ENCODE measurements around the gene PFKFB3. TPM values are rescaled to one million over a fixed set of nuclear protein-coding genes. Genes with fewer than 3 reads are reported as not detected.

PFKFB3 gene
- total and polyA plus RNA-seq, 2 of the 4 experiments (the other 2 are of a cell fraction): 34.1 to 45.5 TPM

DNA sequence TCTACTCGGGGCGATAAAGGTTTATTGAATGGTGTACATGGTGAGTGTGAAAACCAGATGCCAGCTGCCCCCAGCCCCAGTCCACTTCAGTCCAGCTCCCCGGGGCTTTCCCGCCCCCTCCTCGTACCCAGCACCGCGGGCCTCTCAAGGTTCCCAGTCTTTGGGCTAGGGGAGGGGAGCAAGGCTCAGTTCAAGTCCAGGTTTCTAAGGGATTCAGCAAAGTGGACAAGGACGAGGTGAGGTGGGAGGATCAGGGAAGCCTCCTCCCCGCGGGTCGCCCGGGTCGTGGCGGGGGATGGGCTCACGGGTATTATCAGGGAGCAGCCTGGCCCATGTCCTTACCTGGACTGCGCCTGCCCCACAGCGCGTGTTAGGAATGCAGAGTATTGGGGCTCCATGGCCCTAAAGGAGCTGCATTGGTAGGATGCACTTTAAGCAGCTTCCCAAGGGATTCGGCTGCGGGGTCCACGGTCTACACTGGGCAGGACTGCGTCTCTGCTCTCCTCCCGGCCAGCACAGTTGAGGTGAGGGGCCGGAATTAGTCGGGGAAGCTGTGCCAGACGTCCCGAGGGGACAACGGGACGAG, 541 bp upstream of the PFKFB3 start (continued):
- TF ChIP-seq POLR2A (IDR thresholded peaks at IDR 0.05; ENCODE audit: low read depth, low read length) (no peak), SMC3 (IDR thresholded peaks at IDR 0.05; ENCODE audit: low read depth, low read length) (no peak)

- dilution Hi-C loops (cut with HindIII; ENCODE audit: low sequenced_read_pairs, unreplicated experiment): no loop called here
- H3K9ac ChIP-seq (ENCODE audit: low read depth, low read length): peak overlapping the region; percentile 93
- peaks cover 73% of the 10 kb centered on the region for H4K20me1 ChIP-seq (ENCODE audit: insufficient read depth, low read length)
- peaks cover 17% of the 10 kb centered on the region for H3K4me1 ChIP-seq (ENCODE audit: control insufficient read depth, insufficient read depth, low read length)
- H2BK5ac ChIP-seq (ENCODE audit: low read depth, low read length, poor library complexity, severe bottlenecking): peak overlapping the region; percentile 83
- H3K27me3 ChIP-seq (ENCODE audit: control insufficient read depth, insufficient read depth, low read length): no peaks in the 10 kb centered on the region
- peak overlapping the region; percentile 54; the same call in 1 of the 2 replicates for H3K4me2 ChIP-seq (ENCODE audit: low read depth, low read length)
- POLR2A ChIA-PET (ENCODE audit: unreplicated experiment): interaction anchor here (0.6 to 2.0 kb wide), 4 partner anchors 72 to 198 kb away, joined by 3 to 19 read pairs (median 6); no protein-coding TSS in a partner anchor
- H3K9me3 ChIP-seq (ENCODE audit: control insufficient read depth, insufficient read depth, low read length): no peaks in the 10 kb centered on the region
- peaks cover 4% of the 10 kb centered on the region; the same call in 1 of the 2 replicates for H3K36me3 ChIP-seq (ENCODE audit: control insufficient read depth, insufficient read depth, low read length)
- H2AK9ac ChIP-seq (replicated peaks; ENCODE audit: low read depth, low read length, poor library complexity): peak overlapping the region; percentile 99
- H4K8ac ChIP-seq (ENCODE audit: low read depth in 2 of 2, low read length in 2 of 2): peak overlapping the region; percentile 31 to 48; a peak in 1 of 4 replicates
- H2AK5ac ChIP-seq (ENCODE audit: low read depth, low read length): peak overlapping the region; percentile 90
- H3K4ac ChIP-seq (ENCODE audit: low read depth, low read length): peak overlapping the region; percentile 88
- H3K56ac ChIP-seq (ENCODE audit: extremely low read depth, insufficient read depth, low read length): peak overlapping the region; percentile 73
- H3K18ac ChIP-seq (ENCODE audit: low read depth, low read length): peak overlapping the region; percentile 60
- in situ Hi-C loops (cut with MboI; ENCODE audit: low sequenced_read_pairs): no loop called here
- H3K4me3 ChIP-seq (ENCODE audit: insufficient read depth, low read depth, low read length): peak overlapping the region; percentile 83
- BruUV-seq (replicated peaks): no TSS peak
- H3K79me1 ChIP-seq (ENCODE audit: low read depth in 1 of 2, low read length in 2 of 2): peaks cover 6 to 70% of the 10 kb centered on the region in 2 experiments; a peak in 3 of 4 replicates
- peak overlapping the region; percentile 96 for H3K14ac ChIP-seq (replicated peaks; ENCODE audit: low read depth, low read length)
- peak overlapping the region; percentile 95 for H2AFZ ChIP-seq (replicated peaks; ENCODE audit: low read length, poor library complexity)
- no peak overlapping the region for H2BK20ac ChIP-seq (ENCODE audit: low read depth, low read length)
- CTCF ChIA-PET: interaction anchor here (0.6 to 3.0 kb wide), 11 partner anchors 9 to 272 kb away, joined by 3 to 42 read pairs (median 4); no protein-coding TSS in a partner anchor
- peak overlapping the region; percentile 91 for H3K27ac ChIP-seq (ENCODE audit: insufficient read depth, low read length)
- DNase-seq: peak; percentile 47
- peak overlapping the region; percentile 84 for H4K91ac ChIP-seq (ENCODE audit: insufficient read depth, low read depth, low read length)
- peak overlapping the region; percentile 84 for H3K23ac ChIP-seq (ENCODE audit: low read depth, low read length)
- H2BK15ac ChIP-seq (ENCODE audit: low read depth, low read length): no peak overlapping the region; the same call in 2 of the 3 replicates
- H4K5ac ChIP-seq (ENCODE audit: low read depth, low read length): no peak overlapping the region
- peak overlapping the region; percentile 66 for H2BK120ac ChIP-seq (ENCODE audit: low read depth, low read length)
- WGBS, 2 experiments (ENCODE audit: extremely low coverage in 2 of 2, insufficient read length in 1 of 2): 0% methylated on average over 42 of the region's 76 CpGs; no CpG with 5 or more reads in 1 of the 2 experiments
- peaks cover 16% of the 10 kb centered on the region; the same call in 1 of the 2 replicates for H3K9me1 ChIP-seq (ENCODE audit: insufficient read depth, low read length)
- ATAC-seq (ENCODE audit: low read depth): peak; percentile 55
- intact Hi-C loops (cut with micrococcal nuclease): loop anchor here (5.0 kb wide), 1 partner anchor 41 kb away; no protein-coding TSS in a partner anchor
- TF ChIP-seq MAFK (IDR thresholded peaks at IDR 0.05; ENCODE audit: low read depth, low read length) (no peak), CTCF (conservative IDR thresholded peaks at IDR 0.05; ENCODE audit: low read depth, low read length) (peak; percentile 52), MXI1 (IDR thresholded peaks at IDR 0.05; ENCODE audit: borderline replicate concordance, low read depth, low read length) (no peak; the same call in 1 of the 2 replicates), RAD21 (IDR thresholded peaks at IDR 0.05; ENCODE audit: low read length) (peak; percentile 16; the same call in 1 of the 2 replicates), MAZ (IDR thresholded peaks at IDR 0.05; ENCODE audit: borderline replicate concordance, low read depth, low read length) (0 out of 2 replicates have a peak, but pooled peaks have one; percentile 47), BHLHE40 (IDR thresholded peaks at IDR 0.05; ENCODE audit: low read depth, low read length) (peak; percentile 47; the same call in 1 of the 2 replicates), RFX5 (IDR thresholded peaks at IDR 0.05; ENCODE audit: low read depth, low read length) (no peak), CHD1 (IDR thresholded peaks at IDR 0.05; ENCODE audit: low read depth, low read length) (no peak), POLR2A (IDR thresholded peaks at IDR 0.05; ENCODE audit: low read depth, low read length) (no peak)
- TF ChIP-seq, protein P1, sequence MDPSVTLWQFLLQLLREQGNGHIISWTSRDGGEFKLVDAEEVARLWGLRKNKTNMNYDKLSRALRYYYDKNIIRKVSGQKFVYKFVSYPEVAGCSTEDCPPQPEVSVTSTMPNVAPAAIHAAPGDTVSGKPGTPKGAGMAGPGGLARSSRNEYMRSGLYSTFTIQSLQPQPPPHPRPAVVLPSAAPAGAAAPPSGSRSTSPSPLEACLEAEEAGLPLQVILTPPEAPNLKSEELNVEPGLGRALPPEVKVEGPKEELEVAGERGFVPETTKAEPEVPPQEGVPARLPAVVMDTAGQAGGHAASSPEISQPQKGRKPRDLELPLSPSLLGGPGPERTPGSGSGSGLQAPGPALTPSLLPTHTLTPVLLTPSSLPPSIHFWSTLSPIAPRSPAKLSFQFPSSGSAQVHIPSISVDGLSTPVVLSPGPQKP (IDR thresholded peaks at IDR 0.05; ENCODE audit: borderline replicate concordance, low read depth, low read length): no peak
These were observed 765 bp downstream of the PFKFB3 start for GRCh38 chr10:6203331-6204062.
